GM12874 (cell line): ENCODE measurements around the gene DRAM2.

Source experiments
- CTCF ChIP-seq: IDR thresholded peaks from 2 replicates; pipeline ENCODE4 v1.5.1; 2011; ENCODE audit warnings: low read depth, mild to moderate bottlenecking, control low read depth, low read length, moderate library complexity; ENCODE audit not compliant: insufficient read depth

Gene DRAM2

DNA sequence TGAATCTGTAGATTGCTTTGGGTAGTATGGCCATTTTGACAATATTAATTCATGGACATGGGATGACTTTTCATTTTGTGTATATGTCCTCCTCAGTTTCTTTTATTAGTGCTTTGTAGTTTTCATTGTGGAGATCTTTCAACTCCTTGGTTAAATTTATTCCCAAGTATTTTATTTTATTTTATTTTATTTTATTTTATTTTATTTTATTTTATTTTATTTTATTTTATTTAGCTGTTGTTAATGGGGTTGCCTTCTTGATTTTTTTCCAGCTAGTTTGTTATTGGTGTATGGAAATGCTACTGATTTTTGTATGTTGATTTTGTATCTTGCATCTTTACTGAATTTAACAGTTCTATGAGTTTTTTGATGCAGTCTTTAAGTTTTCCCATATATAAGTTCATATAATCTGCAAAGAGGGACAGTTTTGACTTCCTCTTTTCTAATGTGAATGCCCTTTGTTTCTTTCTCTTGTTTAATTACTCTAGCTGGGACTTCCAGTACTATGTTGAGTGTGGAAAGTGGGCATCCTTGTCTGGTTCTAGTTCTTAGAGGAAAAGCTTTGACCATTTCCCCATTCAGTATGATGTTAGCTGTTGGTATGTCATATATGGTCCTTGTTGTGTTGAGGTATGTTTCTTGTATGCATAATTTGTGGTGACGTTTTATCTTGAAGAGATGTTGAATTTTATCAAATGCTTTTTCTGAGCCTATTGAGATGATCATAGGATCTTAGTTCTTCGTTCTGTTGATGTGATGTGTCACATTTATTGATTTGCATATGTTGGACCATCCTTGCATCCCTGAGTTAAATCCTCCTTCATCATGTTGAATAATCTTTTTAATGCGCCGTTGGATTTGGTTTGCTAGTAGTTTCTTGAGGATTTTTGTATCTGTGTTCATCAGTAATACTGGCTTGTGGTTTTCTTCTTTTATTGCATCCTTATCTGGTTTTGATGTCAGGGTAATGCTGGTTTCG lies 14.4 kb upstream of the DRAM2 start:
- TF ChIP-seq CTCF: no peak

GRCh38 chr1:111151838-111152237 lies 11.9 kb upstream of the DRAM2 start:
- no peak for TF ChIP-seq CTCF

- no peak for TF ChIP-seq CTCF
These were observed 8.5 kb upstream of the DRAM2 start for GRCh38 chr1:111148376-111148881.

- TF ChIP-seq CTCF: no peak
These were observed 8.1 kb upstream of the DRAM2 start for GRCh38 chr1:111147948-111148347.

DNA sequence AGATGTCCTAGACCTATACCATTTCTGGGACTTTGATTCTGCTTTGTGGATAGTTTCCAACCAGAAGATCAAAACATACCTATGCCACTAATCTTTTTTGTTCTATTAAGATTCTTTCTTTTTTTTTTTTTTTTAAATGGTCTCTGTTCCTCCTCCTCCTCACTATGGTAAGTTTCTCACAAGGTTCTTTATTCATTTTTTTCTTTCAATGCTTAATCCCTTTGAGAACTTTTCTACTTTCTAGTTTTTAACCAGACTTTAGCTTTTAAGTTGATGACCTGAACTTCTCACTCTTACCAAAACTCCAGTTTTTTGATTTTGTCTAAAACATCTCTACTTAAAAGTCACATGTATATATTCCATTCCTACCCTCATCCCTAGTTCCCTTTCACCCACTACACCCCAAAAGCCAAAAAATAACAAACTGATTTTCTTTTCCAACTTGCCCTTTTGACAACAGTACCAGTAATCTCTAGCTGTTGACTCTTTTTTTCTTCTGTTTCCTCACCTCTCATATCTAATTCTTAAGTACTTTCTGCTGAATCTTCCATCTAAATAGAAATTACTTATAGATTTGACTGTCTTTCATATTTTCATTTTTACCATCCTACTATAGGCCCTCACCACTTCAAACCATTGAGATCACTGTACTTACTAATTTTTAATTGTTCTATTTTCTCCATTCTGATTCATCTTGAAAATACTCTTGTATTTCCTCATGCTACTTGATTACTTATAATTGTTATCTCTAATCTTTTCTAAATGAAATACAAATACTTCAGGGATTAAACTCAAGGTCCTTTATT lies 6.3 kb upstream of the DRAM2 start:
- TF ChIP-seq CTCF: no peak

GRCh38 chr1:111145542-111145941 lies 5.6 kb upstream of the DRAM2 start:
- TF ChIP-seq CTCF: no peak

- TF ChIP-seq CTCF: no peak
These were observed 2.6 kb upstream of the DRAM2 start for GRCh38 chr1:111142356-111142975.
